Stimulated activated naive B cell treated with anti-CD40 and anti-IgM and Interleukin-4, amounts not matched to agents 10 μg/mL and 1 μg/mL and 100 μg/mL, for 72 hours (primary cell): ENCODE results near the gene RC3H2.
"Not testable (repeated sequence)": the region's sequence is repeated elsewhere in the genome, so short reads cannot be mapped to it uniquely, and the experiment has no call there.

ENCODE experiments used
- ATAC-seq, 2 donors: fragments of 150-1000 bp; cut with Tn5 transposase; replicated peaks; 2 replicates each; pipeline ENCODE4 v1.10.0; 2021; ENCODE audit warnings: moderate library complexity in 1 of 2
- DNase-seq: peaks from one replicate; pipeline ENCODE4 v3.0.0; 2021
- H3K27ac Mint-ChIP-seq: one replicate; pipeline ENCODE4 v1.8.0; 2022; ENCODE audit warnings: mild to moderate bottlenecking, mixed read lengths
- H3K27me3 Mint-ChIP-seq, 2 donors: one replicate each; pipeline ENCODE4 v1.8.0; 2022; ENCODE audit warnings: mixed read lengths in 2 of 2
- H3K36me3 Mint-ChIP-seq, 2 donors: one replicate each; pipeline ENCODE4 v1.8.0; 2022; ENCODE audit warnings: mixed read lengths in 2 of 2, mild to moderate bottlenecking in 1 of 2
- H3K4me1 Mint-ChIP-seq, 2 donors: one replicate each; pipeline ENCODE4 v1.8.0; 2022; ENCODE audit warnings: mixed read lengths in 2 of 2, mild to moderate bottlenecking in 1 of 2
- H3K4me3 Mint-ChIP-seq, 2 donors: one replicate each; pipeline ENCODE4 v1.8.0; 2022; ENCODE audit warnings: mild to moderate bottlenecking in 2 of 2, mixed read lengths in 2 of 2, moderate library complexity in 1 of 2
- H3K9me3 Mint-ChIP-seq, 2 donors: one replicate each; pipeline ENCODE4 v1.8.0; 2022; ENCODE audit warnings: mixed read lengths in 2 of 2, mild to moderate bottlenecking in 1 of 2

RC3H2 gene

DNA sequence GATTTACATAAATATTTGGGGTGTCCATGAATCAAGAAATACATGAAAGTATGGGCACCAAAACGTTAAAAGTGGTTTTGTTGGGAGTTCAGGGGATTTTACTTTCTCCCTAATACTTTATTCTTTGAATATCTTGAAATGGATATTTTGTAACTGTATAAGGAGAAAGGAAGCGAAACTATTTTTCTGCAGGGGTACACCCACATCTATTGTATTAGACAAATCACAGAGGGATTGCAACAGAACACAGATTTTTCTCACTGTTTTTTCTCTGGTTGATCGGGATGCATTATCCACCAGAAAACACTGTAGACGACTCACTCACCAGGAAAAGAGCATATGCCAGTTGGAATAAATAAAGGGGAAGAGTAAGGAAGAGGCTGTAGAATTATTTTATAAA lies 34.4 kb upstream of the RC3H2 start:
- peaks cover 13 to 28% of the 10 kb centered on the region in 2 donors for H3K4me1 Mint-ChIP-seq
- no peaks in the 10 kb centered on the region for H3K27me3 Mint-ChIP-seq
- peaks cover 18 to 36% of the 10 kb centered on the region in 2 donors for H3K36me3 Mint-ChIP-seq
- no peak for DNase-seq
- ATAC-seq = no peak
- no peak overlapping the region for H3K27ac Mint-ChIP-seq
- H3K9me3 Mint-ChIP-seq = peaks cover 0 to 1% of the 10 kb centered on the region in 2 donors
- peak overlapping the region; percentile 33 to 34 for H3K4me3 Mint-ChIP-seq

DNA sequence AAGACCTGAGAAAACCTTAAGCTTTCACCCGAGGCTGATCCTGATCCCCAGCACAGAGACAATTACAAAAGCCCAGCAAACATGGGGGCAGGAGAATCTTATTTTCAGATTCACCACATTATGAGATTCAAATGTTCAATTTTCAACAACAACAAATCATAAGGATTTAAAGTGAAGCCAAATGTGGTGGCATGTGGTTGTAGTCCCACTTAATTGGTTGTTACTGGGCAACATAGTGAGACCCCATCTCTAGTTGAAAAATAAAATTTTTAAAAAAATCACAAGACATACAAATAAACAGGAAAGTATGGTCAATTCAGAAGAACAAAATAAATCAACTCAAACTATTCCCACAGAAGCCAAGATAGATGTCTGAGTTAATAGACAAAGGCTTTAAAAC lies 31.7 kb upstream of the RC3H2 start:
- H3K4me1 Mint-ChIP-seq = peaks cover 14 to 32% of the 10 kb centered on the region in 2 donors
- H3K27me3 Mint-ChIP-seq = no peaks in the 10 kb centered on the region
- no peak overlapping the region for H3K27ac Mint-ChIP-seq
- DNase-seq (no peak), ATAC-seq (no peak)
- H3K36me3 Mint-ChIP-seq = peaks cover 18 to 33% of the 10 kb centered on the region in 2 donors
- peaks cover 0 to 1% of the 10 kb centered on the region in 2 donors for H3K9me3 Mint-ChIP-seq
- no peak overlapping the region for H3K4me3 Mint-ChIP-seq

DNA sequence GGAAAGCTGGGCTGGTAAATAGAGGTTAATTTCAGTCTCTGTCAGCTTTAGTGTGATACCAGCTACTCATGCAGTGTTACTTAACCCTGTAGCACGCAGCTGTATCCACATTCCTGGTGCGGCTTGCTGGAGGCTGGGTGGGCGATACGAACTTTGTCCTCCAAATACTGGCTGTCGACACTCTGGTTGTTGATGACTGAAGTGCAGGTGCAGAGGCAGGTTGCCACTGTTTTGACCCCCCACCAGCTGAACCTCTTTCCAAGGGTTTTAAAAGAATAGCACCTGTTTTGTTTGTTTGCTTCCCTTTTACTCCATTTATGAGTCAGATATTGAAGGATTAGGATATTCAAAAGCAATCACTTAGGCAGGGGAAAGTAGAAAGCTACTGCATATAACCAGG lies 31.3 kb upstream of the RC3H2 start:
- Mint-ChIP-seq H3K9me3 (peaks cover 0 to 1% of the 10 kb centered on the region in 2 donors), H3K27me3 (no peaks in the 10 kb centered on the region), H3K4me3 (no peak overlapping the region), H3K36me3 (peaks cover 18 to 33% of the 10 kb centered on the region in 2 donors), H3K27ac (no peak overlapping the region), H3K4me1 (peaks cover 10 to 28% of the 10 kb centered on the region in 2 donors)
- ATAC-seq (no peak), DNase-seq (no peak)

DNA sequence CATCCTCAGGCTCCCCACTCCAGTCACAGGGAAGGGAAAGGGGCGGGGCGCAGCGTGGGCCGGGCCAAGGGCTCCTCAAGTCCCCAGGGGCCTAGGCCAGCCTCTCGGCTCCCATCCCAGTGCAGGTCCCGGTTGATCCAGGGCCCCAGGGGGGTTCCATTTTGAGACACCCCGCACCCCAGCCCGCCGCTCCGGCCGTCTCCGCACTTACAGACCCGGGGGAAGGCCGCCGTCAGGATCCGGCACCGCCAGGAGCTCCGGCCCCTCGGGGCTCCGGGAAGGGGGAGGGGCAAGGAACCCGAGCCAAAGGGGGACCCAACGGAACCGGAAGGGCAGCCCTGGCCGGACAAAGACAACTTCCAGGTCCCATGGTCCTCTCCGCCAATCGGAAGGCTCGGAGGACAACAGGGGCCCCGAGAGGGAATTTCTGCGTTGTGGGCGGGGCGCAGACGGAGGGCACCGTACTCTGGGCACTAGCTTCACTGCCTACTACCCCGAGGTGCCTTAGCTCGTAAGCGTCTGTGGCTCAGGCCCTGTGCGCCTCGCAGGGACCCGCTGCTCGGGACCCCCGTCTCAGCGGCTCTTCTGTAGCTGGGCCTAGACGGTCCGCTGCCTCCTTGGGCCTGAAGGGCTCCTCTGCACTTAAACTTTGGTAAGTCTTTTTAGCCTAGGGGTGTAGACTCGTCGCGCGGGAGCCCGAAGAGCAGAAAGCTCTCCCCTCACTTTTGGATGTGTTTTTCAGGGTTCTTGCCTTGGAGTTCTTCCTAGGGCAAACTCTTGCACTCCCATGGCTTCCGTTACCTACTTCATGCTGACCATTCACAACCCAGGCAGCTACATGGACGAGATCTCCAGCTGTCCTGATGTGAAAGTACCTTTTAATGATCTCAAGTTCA lies 26.3 kb upstream of the RC3H2 start, which contains the start of gene ZBTB26:
ZBTB26 (minus strand) TSS at position 287 of the 896 bp plus-strand sequence. CDS start 11,578 bp downstream, outside the sequence.
- H3K9me3 Mint-ChIP-seq = no peaks in the 10 kb centered on the region
- peaks cover 6 to 11% of the 10 kb centered on the region in 2 donors for H3K36me3 Mint-ChIP-seq
- no peaks in the 10 kb centered on the region for H3K27me3 Mint-ChIP-seq
- no peak within 1 kb of the TSS for H3K4me3 Mint-ChIP-seq
- peak; percentile 97 to 98 for ATAC-seq
- H3K27ac Mint-ChIP-seq = no peak within 1 kb of the TSS
- peak; percentile 92 for DNase-seq
- H3K4me1 Mint-ChIP-seq = peaks cover 4 to 17% of the 10 kb centered on the region in 2 donors

DNA sequence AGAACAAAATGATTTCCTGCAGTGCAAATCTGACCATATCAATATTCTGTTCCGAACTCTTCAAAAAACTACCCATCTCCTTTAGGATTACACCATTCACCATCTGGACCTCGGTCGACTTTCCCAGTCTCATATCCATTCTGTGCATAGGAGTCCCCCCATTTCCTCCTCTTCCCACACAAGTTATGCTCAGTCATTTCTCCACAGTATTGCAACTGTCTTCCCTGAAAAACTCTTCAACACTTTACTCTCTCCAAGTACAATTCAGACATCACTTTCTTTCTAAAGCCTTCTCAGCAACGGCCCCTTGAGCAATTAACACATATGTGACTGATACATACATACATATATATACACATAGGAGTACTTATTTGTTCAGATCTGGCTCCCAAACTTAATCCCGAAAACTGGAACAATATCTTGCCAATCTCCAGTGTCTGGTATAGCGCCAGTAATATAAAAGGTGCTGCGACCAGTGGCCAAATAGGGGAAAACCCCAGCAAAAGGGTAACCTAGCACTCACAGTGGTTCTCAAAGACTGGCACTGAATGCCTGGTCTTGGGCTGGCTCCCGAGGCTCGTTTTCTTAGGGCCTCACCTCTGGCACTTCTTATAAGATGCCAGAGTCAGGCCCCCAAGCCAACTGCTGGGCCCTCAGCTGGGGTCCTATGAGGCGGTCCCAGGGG lies 25.5 kb upstream of the RC3H2 start:
- Mint-ChIP-seq H3K27me3 (no peaks in the 10 kb centered on the region), H3K9me3 (no peaks in the 10 kb centered on the region), H3K4me1 (peaks cover 4 to 17% of the 10 kb centered on the region in 2 donors), H3K4me3 (no peak overlapping the region), H3K27ac (no peak overlapping the region), H3K36me3 (peaks cover 1 to 6% of the 10 kb centered on the region in 2 donors)
- no peak for DNase-seq
- ATAC-seq = peak; percentile 58 to 59

DNA sequence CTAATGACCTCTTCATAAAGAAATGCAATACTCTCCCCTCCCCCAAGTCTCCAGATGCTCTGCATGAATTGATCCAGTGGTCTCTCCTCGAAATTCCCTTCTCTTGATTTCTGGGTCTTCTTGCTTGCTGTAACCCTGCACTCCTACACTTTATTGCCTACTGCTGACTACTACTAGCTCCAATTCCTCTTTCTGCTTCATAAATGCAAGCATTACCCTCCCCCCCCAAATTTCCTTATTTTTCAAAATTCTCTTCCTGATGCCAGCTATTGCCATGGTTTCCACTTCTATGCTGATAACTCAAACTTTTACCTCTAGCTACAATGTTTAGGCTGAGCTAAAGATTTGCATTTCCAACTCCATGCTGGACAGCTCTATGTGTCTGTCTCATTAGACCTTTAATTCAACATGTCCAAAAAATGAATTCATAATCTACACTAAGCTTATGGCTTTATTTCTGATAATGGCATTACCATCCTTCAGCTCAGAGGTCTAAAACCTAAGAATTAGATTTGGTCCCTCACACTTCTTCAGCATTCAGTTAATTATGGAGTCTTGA lies 24.7 kb upstream of the RC3H2 start:
- Mint-ChIP-seq H3K4me3 (no peak overlapping the region), H3K4me1 (peaks cover 4 to 14% of the 10 kb centered on the region in 2 donors)

DNA sequence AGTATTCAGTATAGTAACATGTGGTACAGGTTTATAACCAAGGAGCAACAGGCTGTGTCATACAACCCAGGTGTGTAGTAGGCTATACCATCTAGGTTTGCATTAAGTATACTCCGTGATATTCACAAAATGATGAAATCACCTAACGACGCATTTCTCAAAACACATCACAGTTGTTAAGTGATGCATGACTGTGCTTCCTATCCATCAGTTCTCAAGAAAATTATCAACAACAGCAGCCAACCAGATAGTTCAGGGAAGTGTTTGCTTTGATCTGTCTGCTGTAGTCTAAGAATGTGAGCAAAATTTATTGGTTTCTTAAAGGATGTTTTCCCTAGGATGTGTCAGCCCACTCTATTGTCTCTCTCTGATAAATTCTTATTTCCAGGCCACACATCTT lies 18.8 kb upstream of the RC3H2 start:
- Mint-ChIP-seq H3K36me3 (peaks cover 6 to 34% of the 10 kb centered on the region in 2 donors), H3K4me3 (no peak overlapping the region), H3K27ac (peak overlapping the region; percentile 3), H3K4me1 (peaks cover 9 to 18% of the 10 kb centered on the region in 2 donors), H3K27me3 (no peaks in the 10 kb centered on the region), H3K9me3 (no peaks in the 10 kb centered on the region)
- ATAC-seq (peak; percentile 90 to 97), DNase-seq (no peak)

More for the DNA sequence above, 24.7 kb upstream of the RC3H2 start:
- Mint-ChIP-seq H3K9me3 (no peaks in the 10 kb centered on the region), H3K36me3 (peaks cover under 1 to 4% of the 10 kb centered on the region in 2 donors), H3K27me3 (no peaks in the 10 kb centered on the region), H3K27ac (no peak overlapping the region)
- DNase-seq (no peak), ATAC-seq (no peak)

DNA sequence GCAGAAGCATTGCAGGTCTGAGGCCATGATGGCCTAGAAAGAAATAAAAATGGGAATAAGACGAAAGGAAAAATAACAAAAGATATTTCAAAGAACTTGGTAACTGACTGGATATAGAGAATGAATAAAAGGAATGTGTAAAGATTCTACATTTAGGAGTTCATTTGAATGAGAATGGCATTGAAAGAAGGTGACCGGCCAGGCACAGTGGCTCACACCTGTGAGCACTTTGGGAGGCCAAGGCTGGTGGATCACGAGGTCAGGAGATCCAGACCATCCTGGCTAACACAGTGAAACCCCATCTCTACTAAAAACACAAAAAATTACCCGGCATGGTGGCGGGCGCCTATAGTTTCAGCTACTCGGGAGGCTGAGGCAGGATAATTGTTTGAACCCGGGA lies 17.6 kb upstream of the RC3H2 start:
- no peak overlapping the region for H3K4me3 Mint-ChIP-seq
- H3K27me3 Mint-ChIP-seq = no peaks in the 10 kb centered on the region
- DNase-seq (no peak), ATAC-seq (no peak)
- H3K9me3 Mint-ChIP-seq = no peaks in the 10 kb centered on the region
- peaks cover 9 to 18% of the 10 kb centered on the region in 2 donors for H3K4me1 Mint-ChIP-seq
- peaks cover 9 to 36% of the 10 kb centered on the region in 2 donors for H3K36me3 Mint-ChIP-seq
- no peak overlapping the region for H3K27ac Mint-ChIP-seq

DNA sequence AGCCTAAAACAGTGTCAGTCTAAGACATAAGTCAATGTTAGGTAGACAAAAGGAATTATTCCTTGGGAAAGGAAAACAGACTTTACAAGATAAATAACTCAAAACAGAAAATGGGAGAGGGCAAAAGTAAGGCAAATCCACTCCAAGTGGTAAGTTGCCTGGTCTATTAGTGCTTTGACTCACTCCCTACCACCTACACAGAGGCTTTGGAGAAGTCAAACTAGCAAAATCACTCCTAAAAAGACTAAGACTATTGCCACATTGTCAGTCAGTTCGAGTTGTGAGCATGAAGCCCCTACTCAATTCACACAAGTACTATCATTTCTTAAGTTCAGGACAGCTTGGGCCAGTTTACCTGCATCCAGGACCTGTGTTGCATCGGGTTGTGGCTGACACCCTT lies 13.2 kb upstream of the RC3H2 start:
- no peaks in the 10 kb centered on the region for H3K9me3 Mint-ChIP-seq
- ATAC-seq = no peak
- H3K27me3 Mint-ChIP-seq = no peaks in the 10 kb centered on the region
- no peak for DNase-seq
- H3K4me3 Mint-ChIP-seq = no peak overlapping the region
- H3K4me1 Mint-ChIP-seq = peaks cover 3 to 5% of the 10 kb centered on the region in 2 donors
- no peak overlapping the region for H3K27ac Mint-ChIP-seq
- peaks cover 9 to 43% of the 10 kb centered on the region in 2 donors for H3K36me3 Mint-ChIP-seq

DNA sequence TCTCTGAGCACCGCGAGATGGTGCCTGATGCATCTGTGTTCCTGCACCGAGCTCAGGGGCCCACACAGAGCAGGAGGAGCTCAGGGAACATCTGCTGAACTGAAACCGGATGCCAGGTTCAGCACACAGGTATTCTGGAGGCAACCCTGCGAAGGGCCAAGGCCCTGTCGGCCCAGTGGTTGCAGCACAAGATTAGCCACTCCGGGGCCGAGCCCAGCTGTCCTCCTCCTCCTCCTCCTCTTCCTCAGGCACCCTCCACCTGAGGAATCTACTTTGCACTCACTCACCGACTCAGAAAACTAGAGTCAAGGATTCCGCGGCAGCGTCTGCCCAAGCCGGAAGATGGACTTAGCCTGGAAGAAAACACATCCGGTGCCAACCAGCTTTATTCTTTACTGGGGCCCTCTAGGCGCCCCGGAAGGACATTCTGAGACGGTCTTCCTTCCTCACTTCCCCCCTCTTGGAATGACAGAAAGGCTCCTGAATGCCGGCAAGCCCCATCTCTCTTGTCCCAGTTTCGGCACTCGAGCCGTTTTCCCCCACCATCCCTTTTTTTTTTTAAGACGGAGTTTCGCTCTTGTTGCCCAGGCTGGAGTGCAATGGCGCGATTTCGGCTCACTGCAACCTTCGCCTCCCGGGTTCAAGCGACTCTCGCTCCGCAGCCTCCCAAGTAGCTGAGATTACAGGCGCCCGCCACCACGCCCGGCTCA lies 8.0 kb upstream of the RC3H2 start, which contains the start of gene ZBTB6:
ZBTB6 (minus strand) TSS at position 360 of the 710 bp plus-strand sequence. CDS start 1,251 bp downstream, outside the sequence.
- no peaks in the 10 kb centered on the region for H3K9me3 Mint-ChIP-seq
- ATAC-seq (peak; percentile 99), DNase-seq (peak; percentile 87)
- no peaks in the 10 kb centered on the region for H3K27me3 Mint-ChIP-seq
- H3K4me3 Mint-ChIP-seq = peak within 1 kb of the TSS; percentile 89 to 91
- peaks cover 19 to 35% of the 10 kb centered on the region in 2 donors for H3K36me3 Mint-ChIP-seq
- H3K4me1 Mint-ChIP-seq = peaks cover 14 to 18% of the 10 kb centered on the region in 2 donors
- peak within 1 kb of the TSS; percentile 96 for H3K27ac Mint-ChIP-seq

DNA sequence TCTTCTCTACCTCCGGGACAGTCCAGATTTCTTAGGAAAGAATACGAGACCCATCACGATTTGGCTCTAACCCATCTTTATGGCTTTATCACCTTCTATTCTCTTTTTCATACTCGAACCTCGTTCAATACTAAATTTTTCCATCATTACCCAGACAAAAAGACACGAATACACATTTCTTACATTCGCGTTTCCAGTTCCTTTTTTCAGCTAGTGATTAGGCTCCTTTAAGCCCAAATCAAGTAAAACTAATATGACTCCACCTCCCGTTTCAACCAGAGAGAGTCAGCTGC lies 7.5 kb upstream of the RC3H2 start:
- no peak for DNase-seq
- H3K4me3 Mint-ChIP-seq = peak overlapping the region; percentile 89 to 91
- H3K4me1 Mint-ChIP-seq = peaks cover 14 to 18% of the 10 kb centered on the region in 2 donors
- H3K9me3 Mint-ChIP-seq = no peaks in the 10 kb centered on the region
- H3K27ac Mint-ChIP-seq = peak overlapping the region; percentile 96
- no peaks in the 10 kb centered on the region for H3K27me3 Mint-ChIP-seq
- H3K36me3 Mint-ChIP-seq = peaks cover 22 to 40% of the 10 kb centered on the region in 2 donors
- ATAC-seq = no peak

DNA sequence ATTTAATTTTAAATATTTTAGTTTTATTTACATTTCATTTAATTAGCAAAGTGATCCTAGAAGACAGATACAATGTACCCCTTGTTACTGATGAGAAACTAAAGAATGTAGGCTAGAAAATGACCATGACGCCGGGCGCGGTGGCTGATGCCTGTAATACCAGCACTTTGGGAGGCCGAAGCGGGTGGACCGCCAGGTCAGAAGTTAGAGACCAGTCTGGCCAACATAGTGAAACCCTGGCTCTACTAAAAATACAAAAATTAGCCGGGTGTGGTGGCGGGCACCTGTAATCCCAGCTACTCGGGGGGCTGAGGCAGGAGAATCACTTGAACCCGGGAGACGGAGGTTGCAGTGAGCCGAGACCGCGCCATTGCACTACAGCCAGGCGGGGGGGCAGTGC lies 963 bp upstream of the RC3H2 start:
- H3K4me3 Mint-ChIP-seq, H3K27ac Mint-ChIP-seq: not testable (repeated sequence)
- H3K36me3 Mint-ChIP-seq = peaks cover 15 to 22% of the 10 kb centered on the region in 2 donors

DNA sequence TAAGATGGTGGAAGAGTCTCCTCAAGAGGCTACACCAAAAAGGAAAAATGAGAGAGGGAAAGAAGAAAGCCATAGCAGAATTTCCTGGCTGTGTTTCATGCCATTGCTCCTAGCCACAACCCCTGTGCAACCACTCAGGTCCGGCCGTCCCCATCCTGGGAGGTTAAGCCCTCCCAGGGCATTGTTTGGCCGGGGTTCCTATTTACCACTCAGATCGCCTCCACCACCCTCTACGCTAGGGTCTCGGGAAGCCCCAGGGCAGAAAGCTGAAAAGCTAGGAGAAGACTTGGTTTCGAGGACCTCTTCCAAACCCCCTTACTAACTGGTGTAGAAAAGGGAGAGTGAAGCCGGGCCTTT lies 715 bp downstream of the RC3H2 start:
- no peaks in the 10 kb centered on the region for H3K27me3 Mint-ChIP-seq
- H3K9me3 Mint-ChIP-seq = no peaks in the 10 kb centered on the region
- DNase-seq = no peak
- peak; percentile 35 to 38 for ATAC-seq
- peaks cover 3 to 5% of the 10 kb centered on the region in 2 donors for H3K4me1 Mint-ChIP-seq
- H3K4me3 Mint-ChIP-seq = peak overlapping the region; percentile 91 to 95
- peaks cover 10 to 14% of the 10 kb centered on the region in 2 donors for H3K36me3 Mint-ChIP-seq
- peak overlapping the region; percentile 96 for H3K27ac Mint-ChIP-seq

More for the DNA sequence above, 963 bp upstream of the RC3H2 start:
- H3K4me1 Mint-ChIP-seq, H3K9me3 Mint-ChIP-seq, ATAC-seq, DNase-seq, H3K27me3 Mint-ChIP-seq: not testable (repeated sequence)

DNA sequence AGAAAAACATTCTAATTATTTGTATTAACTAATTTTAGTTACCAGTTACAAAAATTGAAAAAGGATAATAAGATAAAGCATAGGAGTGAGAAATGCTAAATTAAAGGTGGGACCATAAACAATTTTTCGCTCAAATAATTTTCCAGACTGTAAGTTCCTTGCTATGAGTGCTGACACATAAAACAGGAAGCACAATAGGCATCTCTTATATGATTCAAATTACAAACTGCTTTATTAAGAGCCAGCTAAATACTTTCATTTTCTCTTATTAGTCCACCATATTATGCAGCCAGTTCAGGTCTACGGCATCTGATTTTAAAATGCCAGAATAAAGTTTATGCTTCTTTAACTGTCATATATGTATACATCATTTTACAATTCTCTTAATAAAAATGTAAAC lies 4.4 kb downstream of the RC3H2 start:
- H3K27ac Mint-ChIP-seq = no peak overlapping the region
- H3K9me3 Mint-ChIP-seq = no peaks in the 10 kb centered on the region
- ATAC-seq = no peak
- H3K27me3 Mint-ChIP-seq = no peaks in the 10 kb centered on the region
- DNase-seq = no peak
- H3K36me3 Mint-ChIP-seq = peaks cover 3 to 13% of the 10 kb centered on the region in 2 donors
- no peak overlapping the region for H3K4me3 Mint-ChIP-seq
- H3K4me1 Mint-ChIP-seq = peaks cover 11 to 17% of the 10 kb centered on the region in 2 donors
